NCI-H2107 treated with DMSO at 0.1 percent for 48 hours (cell line): Measurements from ENCODE around the gene PYROXD2.

Experiments
- DNase-seq: peaks from one replicate; lab custom pipeline; 2025; ENCODE audit not compliant: unreplicated experiment; lab: John Stamatoyannopoulos, UW

The PYROXD2 gene

GRCh38 chr10:98414932-98415730 lies at the start of gene PYROXD2:
PYROXD2 (minus strand) TSS chr10:98415182; CDS start chr10:98415135, 47 bp downstream.
- peak; percentile 34 for DNase-seq

GRCh38 chr10:98463976-98464754 lies 49.2 kb upstream of the PYROXD2 start:
- DNase-seq = no peak

GRCh38 chr10:98463016-98463415 lies 48.0 kb upstream of the PYROXD2 start:
- DNase-seq = no peak

GRCh38 chr10:98461500-98461842 lies 46.5 kb upstream of the PYROXD2 start:
- DNase-seq = no peak

GRCh38 chr10:98460837-98461499 lies 46.0 kb upstream of the PYROXD2 start:
- no peak for DNase-seq

GRCh38 chr10:98458809-98459784 lies 44.1 kb upstream of the PYROXD2 start:
- no peak for DNase-seq

GRCh38 chr10:98457721-98458120 lies 42.7 kb upstream of the PYROXD2 start:
- no peak for DNase-seq

GRCh38 chr10:98456686-98457482 lies 41.9 kb upstream of the PYROXD2 start:
- no peak for DNase-seq

- DNase-seq = no peak
These were observed 41.1 kb upstream of the PYROXD2 start for GRCh38 chr10:98456043-98456570.

- no peak for DNase-seq
These were observed 38.7 kb upstream of the PYROXD2 start for GRCh38 chr10:98453729-98454128.

- no peak for DNase-seq
These were observed 35.6 kb upstream of the PYROXD2 start for GRCh38 chr10:98450618-98451017.

GRCh38 chr10:98449287-98449686 lies 34.3 kb upstream of the PYROXD2 start:
- no peak for DNase-seq

- peak; percentile 5 for DNase-seq
These were observed 31.8 kb upstream of the PYROXD2 start, which contains the start of gene HPS1 for GRCh38 chr10:98446661-98447221. HPS1 (minus strand) TSS chr10:98446935; CDS start chr10:98443240, 3,695 bp downstream.

GRCh38 chr10:98446151-98446660 lies 31.2 kb upstream of the PYROXD2 start:
- DNase-seq = no peak

GRCh38 chr10:98445200-98445812 lies 30.3 kb upstream of the PYROXD2 start:
- no peak for DNase-seq

GRCh38 chr10:98444314-98445006 lies 29.5 kb upstream of the PYROXD2 start:
- DNase-seq = no peak

- DNase-seq = no peak
These were observed 23.7 kb upstream of the PYROXD2 start for GRCh38 chr10:98438715-98439114.

- DNase-seq = no peak
These were observed 21.7 kb upstream of the PYROXD2 start for GRCh38 chr10:98436704-98437103.
